Tibial nerve (tissue), 4 donors: ENCODE measurements around the gene LEF1.

Experiments
- EP300 ChIP-seq, 2 donors: sonication (generic); formaldehyde crosslinking; IDR thresholded peaks; one replicate each; pipeline ENCODE4 v1.6.1; 2017; ENCODE audit warnings: antibody characterized with exemption in 2 of 2, mild to moderate bottlenecking in 1 of 2
- POLR2A ChIP-seq, 2 donors: fragments of 450-650 bp; IDR thresholded peaks; one replicate each; pipeline ENCODE4 v1.6.1; 2017; ENCODE audit warnings: antibody characterized with exemption in 2 of 2, mild to moderate bottlenecking in 2 of 2, moderate library complexity in 2 of 2
- TF ChIP-seq, protein P1 (sequence below), 5 experiments: fragments of 200-600 bp in 3 of 5; fragments of 450-650 bp in 2 of 5; sonication (generic) in 3 of 5; IDR thresholded peaks; one replicate each; pipeline ENCODE4 v1.5.1; 2016 to 2019; ENCODE audit warnings: antibody characterized with exemption in 5 of 5, mild to moderate bottlenecking in 3 of 5, moderate library complexity in 2 of 5

GRCh38 chr4:108047199-108047598 lies 121.5 kb downstream of the LEF1 start:
- TF ChIP-seq, protein P1, sequence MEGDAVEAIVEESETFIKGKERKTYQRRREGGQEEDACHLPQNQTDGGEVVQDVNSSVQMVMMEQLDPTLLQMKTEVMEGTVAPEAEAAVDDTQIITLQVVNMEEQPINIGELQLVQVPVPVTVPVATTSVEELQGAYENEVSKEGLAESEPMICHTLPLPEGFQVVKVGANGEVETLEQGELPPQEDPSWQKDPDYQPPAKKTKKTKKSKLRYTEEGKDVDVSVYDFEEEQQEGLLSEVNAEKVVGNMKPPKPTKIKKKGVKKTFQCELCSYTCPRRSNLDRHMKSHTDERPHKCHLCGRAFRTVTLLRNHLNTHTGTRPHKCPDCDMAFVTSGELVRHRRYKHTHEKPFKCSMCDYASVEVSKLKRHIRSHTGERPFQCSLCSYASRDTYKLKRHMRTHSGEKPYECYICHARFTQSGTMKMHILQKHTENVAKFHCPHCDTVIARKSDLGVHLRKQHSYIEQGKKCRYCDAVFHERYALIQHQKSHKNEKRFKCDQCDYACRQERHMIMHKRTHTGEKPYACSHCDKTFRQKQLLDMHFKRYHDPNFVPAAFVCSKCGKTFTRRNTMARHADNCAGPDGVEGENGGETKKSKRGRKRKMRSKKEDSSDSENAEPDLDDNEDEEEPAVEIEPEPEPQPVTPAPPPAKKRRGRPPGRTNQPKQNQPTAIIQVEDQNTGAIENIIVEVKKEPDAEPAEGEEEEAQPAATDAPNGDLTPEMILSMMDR (IDR thresholded peaks at IDR 0.05) = no peak
- TF ChIP-seq POLR2A (IDR thresholded peaks at IDR 0.05) = no peak
- TF ChIP-seq EP300 (IDR thresholded peaks at IDR 0.05) = no peak
